Esophagus muscularis mucosa (tissue), 4 donors: ENCODE results near the gene SPACA7. TPM values are rescaled to one million over a fixed set of nuclear protein-coding genes. Genes with fewer than 3 reads are reported as not detected.

Experiments used
- DNase-seq: peaks from one replicate; pipeline ENCODE4 v3.0.0-alpha.2; 2017; ENCODE audit errors: extremely low spot score
- H3K27ac ChIP-seq, 4 donors: fragments of 200-600 bp; sonication (generic); replicated peaks in 1 of 4; 1 replicate in 3 of 4; 2 replicates in 1 of 4; pipeline ENCODE4 v1.5.1; 2016 to 2019; ENCODE audit warnings: mild to moderate bottlenecking in 1 of 4
- H3K27me3 ChIP-seq, 4 donors: fragments of 200-600 bp; sonication (generic); one replicate each; pipeline versions ENCODE4 v1.5.1 to v1.6.0; 2016 to 2019
- H3K36me3 ChIP-seq, 4 donors: fragments of 200-600 bp; sonication (generic); one replicate each; pipeline ENCODE4 v1.5.1; 2016 to 2019
- H3K4me1 ChIP-seq, 4 donors: fragments of 200-600 bp; sonication (generic); one replicate each; pipeline ENCODE4 v1.5.1; 2016 to 2019
- H3K4me3 ChIP-seq, 4 donors: fragments of 200-600 bp; sonication (generic); 1 replicate in 2 of 4; 2 replicates in 2 of 4; pipeline ENCODE4 v1.5.1; 2016 to 2019; ENCODE audit warnings: mild to moderate bottlenecking in 4 of 4, moderate library complexity in 1 of 4
- H3K9me3 ChIP-seq, 4 donors: fragments of 200-600 bp; sonication (generic); 1 replicate in 3 of 4; 2 replicates in 1 of 4; pipeline ENCODE4 v1.5.1; 2016 to 2019
- EP300 ChIP-seq: sonication (generic); formaldehyde crosslinking; IDR thresholded peaks from one replicate; pipeline ENCODE4 v1.6.1; 2017; ENCODE audit warnings: antibody characterized with exemption
- POLR2A ChIP-seq: fragments of 450-650 bp; IDR thresholded peaks from one replicate; pipeline ENCODE4 v1.6.1; 2017; ENCODE audit warnings: antibody characterized with exemption, moderate library complexity, mild to moderate bottlenecking, low read depth
- POLR2AphosphoS5 ChIP-seq, 2 donors: sonication (generic); formaldehyde crosslinking; IDR thresholded peaks; one replicate each; pipeline ENCODE4 v1.6.1; 2017; ENCODE audit warnings: antibody characterized with exemption in 2 of 2
- WGBS: methylation state at CpG from one replicate; pipeline ENCODE4 v1.1.5; 2018; 5-methylcytosine and 5-hydroxymethylcytosine counted together
- intact Hi-C: fragments of 100-400 bp; cut with DNase I; formaldehyde crosslinking; loops from one replicate; pipeline ENCODE4 v1.15.1; 2023
- total RNA-seq, 4 donors: library from RNA; depleted of rRNA; stranded (reverse); fragments of >200 nt; gene quantifications; one replicate each; pipeline versions ENCODE4 v1.1.0 to v1.2.1, GENCODE V29; 2016
- TF ChIP-seq, protein P1 (sequence below), 3 experiments: fragments of 200-600 bp in 2 of 3; fragments of 450-650 bp in 1 of 3; sonication (generic) in 2 of 3; IDR thresholded peaks; one replicate each; pipeline ENCODE4 v1.5.1; 2017 to 2019; ENCODE audit warnings: antibody characterized with exemption in 3 of 3, mild to moderate bottlenecking in 2 of 3, moderate library complexity in 1 of 3

SPACA7 gene
- total RNA-seq, 4 donors from 2014 or later, result not detected

DNA sequence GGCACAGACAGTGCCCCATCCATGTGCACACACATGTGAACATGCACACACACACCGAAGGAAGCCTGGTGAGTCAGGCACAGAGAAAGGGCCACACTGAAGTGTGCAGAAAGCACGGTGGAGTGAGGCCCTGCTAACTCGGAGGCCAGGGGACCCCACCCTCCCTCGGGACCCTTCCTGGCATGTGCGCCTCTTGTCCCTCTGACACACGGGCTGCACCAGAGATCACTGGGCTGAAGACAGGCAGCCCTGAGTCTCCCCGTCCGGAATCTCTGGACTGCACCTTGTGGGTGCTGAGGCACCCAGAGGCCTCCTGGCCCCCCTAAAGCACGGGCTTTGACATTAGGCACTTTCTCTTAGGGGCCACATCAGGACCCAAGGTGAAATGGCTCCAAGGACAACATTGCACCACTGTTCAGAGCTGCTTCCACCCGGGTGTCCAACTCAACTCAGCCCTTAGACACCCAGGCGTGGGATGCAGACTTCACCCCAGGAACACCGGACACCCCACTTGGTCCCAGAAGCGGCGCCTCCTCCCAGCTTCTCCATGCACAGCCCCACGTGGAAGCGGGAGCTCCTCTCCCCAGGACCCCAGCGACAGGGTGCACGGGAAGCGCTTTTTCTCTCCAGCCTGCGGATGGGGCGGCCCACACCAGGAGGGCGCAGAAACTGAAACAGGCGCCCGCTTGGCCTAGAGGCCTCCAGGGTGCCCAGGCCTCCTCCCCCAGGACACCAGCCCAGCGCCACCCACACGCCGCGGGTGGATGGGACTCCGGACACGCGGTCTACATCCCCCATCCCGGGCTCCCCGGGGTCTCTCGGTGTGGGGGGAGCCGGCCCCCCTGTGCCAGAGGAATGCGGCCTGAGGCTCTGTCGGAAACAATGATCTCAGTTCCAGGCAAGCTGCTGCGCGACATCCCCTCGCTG is 90.2 kb downstream of the SPACA7 start:
- H3K9me3 ChIP-seq, result peaks cover 0 to 16% (median 4%) of the 10 kb centered on the region in 4 donors
- intact Hi-C loops, result no loop called here
- no peak overlapping the region for H3K27ac ChIP-seq
- no peaks in the 10 kb centered on the region for H3K4me1 ChIP-seq
- WGBS, result 84% methylated on average over 20 of the region's 40 CpGs
- H3K36me3 ChIP-seq, result no peaks in the 10 kb centered on the region
- H3K27me3 ChIP-seq, result peaks cover 0 to 4% (median 0%) of the 10 kb centered on the region in 4 donors
- peak; percentile 77 for DNase-seq
- TF ChIP-seq, protein P1, sequence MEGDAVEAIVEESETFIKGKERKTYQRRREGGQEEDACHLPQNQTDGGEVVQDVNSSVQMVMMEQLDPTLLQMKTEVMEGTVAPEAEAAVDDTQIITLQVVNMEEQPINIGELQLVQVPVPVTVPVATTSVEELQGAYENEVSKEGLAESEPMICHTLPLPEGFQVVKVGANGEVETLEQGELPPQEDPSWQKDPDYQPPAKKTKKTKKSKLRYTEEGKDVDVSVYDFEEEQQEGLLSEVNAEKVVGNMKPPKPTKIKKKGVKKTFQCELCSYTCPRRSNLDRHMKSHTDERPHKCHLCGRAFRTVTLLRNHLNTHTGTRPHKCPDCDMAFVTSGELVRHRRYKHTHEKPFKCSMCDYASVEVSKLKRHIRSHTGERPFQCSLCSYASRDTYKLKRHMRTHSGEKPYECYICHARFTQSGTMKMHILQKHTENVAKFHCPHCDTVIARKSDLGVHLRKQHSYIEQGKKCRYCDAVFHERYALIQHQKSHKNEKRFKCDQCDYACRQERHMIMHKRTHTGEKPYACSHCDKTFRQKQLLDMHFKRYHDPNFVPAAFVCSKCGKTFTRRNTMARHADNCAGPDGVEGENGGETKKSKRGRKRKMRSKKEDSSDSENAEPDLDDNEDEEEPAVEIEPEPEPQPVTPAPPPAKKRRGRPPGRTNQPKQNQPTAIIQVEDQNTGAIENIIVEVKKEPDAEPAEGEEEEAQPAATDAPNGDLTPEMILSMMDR (IDR thresholded peaks at IDR 0.05), result no peak
- TF ChIP-seq EP300 (no peak), POLR2A (no peak), POLR2AphosphoS5 (IDR thresholded peaks at IDR 0.05) (no peak)
- H3K4me3 ChIP-seq, result no peak overlapping the region

- TF ChIP-seq, protein P1 (IDR thresholded peaks at IDR 0.05), result no peak
- TF ChIP-seq POLR2A (no peak), POLR2AphosphoS5 (IDR thresholded peaks at IDR 0.05) (no peak), EP300 (no peak)
- 88% methylated on average over 16 of the region's 19 CpGs for WGBS
- no peak overlapping the region for H3K4me3 ChIP-seq
- intact Hi-C loops, result no loop called here
- no peaks in the 10 kb centered on the region for H3K27me3 ChIP-seq
- no peak overlapping the region for H3K27ac ChIP-seq
- no peaks in the 10 kb centered on the region for H3K4me1 ChIP-seq
- no peak for DNase-seq
- no peaks in the 10 kb centered on the region for H3K36me3 ChIP-seq
- peaks cover 0 to 8% (median 0%) of the 10 kb centered on the region in 4 donors for H3K9me3 ChIP-seq
Observed at GRCh38 chr13:112467236-112467635, 91.1 kb downstream of the SPACA7 start.

- Histone ChIP-seq H3K9me3 (peaks cover 0 to 3% (median 0%) of the 10 kb centered on the region in 4 donors), H3K27ac (no peak overlapping the region), H3K27me3 (no peaks in the 10 kb centered on the region), H3K4me3 (no peak overlapping the region), H3K4me1 (no peaks in the 10 kb centered on the region), H3K36me3 (no peaks in the 10 kb centered on the region)
- TF ChIP-seq EP300, result no peak
- TF ChIP-seq, protein P1 (IDR thresholded peaks at IDR 0.05), result no peak
- intact Hi-C loops, result no loop called here
- no peak for DNase-seq
- WGBS, result 89% methylated on average over 10 of the region's 10 CpGs
Observed at GRCh38 chr13:112468069-112468468, 91.9 kb downstream of the SPACA7 start.

- intact Hi-C loops, result no loop called here
- Histone ChIP-seq H3K4me1 (no peaks in the 10 kb centered on the region), H3K27ac (no peak overlapping the region), H3K27me3 (no peaks in the 10 kb centered on the region), H3K4me3 (no peak overlapping the region), H3K36me3 (no peaks in the 10 kb centered on the region), H3K9me3 (peaks cover 0 to 3% (median 0%) of the 10 kb centered on the region in 4 donors)
- TF ChIP-seq EP300 (no peak), POLR2AphosphoS5 (IDR thresholded peaks at IDR 0.05) (no peak), POLR2A (no peak)
- TF ChIP-seq, protein P1 (IDR thresholded peaks at IDR 0.05), result no peak
- DNase-seq, result peak; percentile 72
- 92% methylated on average over 13 of the region's 14 CpGs for WGBS
Observed at GRCh38 chr13:112469071-112469745, 93.1 kb downstream of the SPACA7 start.
